Prostate gland (tissue), 2 donors: ENCODE data around the gene CDC42BPA. TPM values are rescaled to one million over a fixed set of nuclear protein-coding genes. Genes with fewer than 3 reads are reported as not detected.

ENCODE experiments used
- DNase-seq: peaks from one replicate; pipeline ENCODE4 v3.0.0-alpha.2; 2019; ENCODE audit warnings: low spot score
- H3K27ac ChIP-seq, 2 donors: fragments of 200-600 bp; sonication (generic); 2 replicates each; pipeline ENCODE4 v1.5.1; 2017 to 2019
- H3K27me3 ChIP-seq: fragments of 200-600 bp; sonication (generic); replicated peaks from 2 replicates; pipeline ENCODE4 v1.5.1; 2019; ENCODE audit not compliant: insufficient read depth
- H3K36me3 ChIP-seq, 2 donors: fragments of 200-600 bp; sonication (generic); 1 replicate in 1 of 2; 2 replicates in 1 of 2; pipeline versions ENCODE4 v1.5.1 to v1.8.1; 2017 to 2019
- H3K4me1 ChIP-seq: fragments of 200-600 bp; sonication (generic); replicated peaks from 2 replicates; pipeline ENCODE4 v1.5.1; 2019
- H3K4me3 ChIP-seq, 2 donors: fragments of 200-600 bp; sonication (generic); 2 replicates each; pipeline ENCODE4 v1.5.1; 2017 to 2019
- H3K9me3 ChIP-seq: fragments of 200-600 bp; sonication (generic); 2 replicates; pipeline ENCODE4 v1.5.1; 2017
- CTCF ChIP-seq, 4 experiments: fragments of 200-600 bp in 2 of 4; fragments of 450-650 bp in 2 of 4; sonication (generic) in 2 of 4; IDR thresholded peaks; 1 replicate in 3 of 4; 2 replicates in 1 of 4; pipeline ENCODE4 v1.5.1; 2016 to 2019; ENCODE audit warnings: antibody characterized with exemption in 4 of 4, mild to moderate bottlenecking in 2 of 4, moderate library complexity in 2 of 4
- POLR2A ChIP-seq: fragments of 450-650 bp; IDR thresholded peaks from one replicate; pipeline ENCODE4 v1.6.1; 2016; ENCODE audit warnings: antibody characterized with exemption, mild to moderate bottlenecking
- POLR2AphosphoS5 ChIP-seq: sonication (generic); formaldehyde crosslinking; IDR thresholded peaks from one replicate; pipeline ENCODE4 v1.6.1; 2017; ENCODE audit warnings: antibody characterized with exemption
- WGBS: methylation state at CpG from one replicate; pipeline ENCODE4 v1.1.5; 2018; 5-methylcytosine and 5-hydroxymethylcytosine counted together
- intact Hi-C: fragments of 100-400 bp; cut with DNase I; formaldehyde crosslinking; loops from one replicate; pipeline ENCODE4 v1.14.2; 2022
- total RNA-seq, 2 donors: library from RNA; depleted of rRNA; stranded (reverse); fragments of >200 nt; gene quantifications; one replicate each; pipeline ENCODE4 v1.1.0, GENCODE V29; 2016

CDC42BPA gene
- total RNA-seq, 2 donors from 2014 or later: 31.3 to 76.9 TPM

- Histone ChIP-seq H3K9me3 (no peaks in the 10 kb centered on the region), H3K4me1 (peaks cover 2% of the 10 kb centered on the region), H3K27me3 (no peaks in the 10 kb centered on the region), H3K4me3 (no peak overlapping the region), H3K27ac (peak overlapping the region in 1 of 2 donors; percentile 43), H3K36me3 (no peaks in the 10 kb centered on the region)
- DNase-seq: no peak
- 63% methylated on average over 8 of the region's 8 CpGs for WGBS
- intact Hi-C loops: loop anchor here (10.0 kb wide), 1 partner anchor 369 kb away; the partner anchor contains the start of gene CDC42BPA
- TF ChIP-seq CTCF (IDR thresholded peaks at IDR 0.05) (no peak), POLR2AphosphoS5 (no peak), POLR2A (no peak)
These were observed 372.4 kb downstream of the CDC42BPA start for GRCh38 chr1:226945858-226946245.

GRCh38 chr1:226945106-226945857 lies 373.0 kb downstream of the CDC42BPA start:
- no peak overlapping the region for H3K4me3 ChIP-seq
- H3K9me3 ChIP-seq: no peaks in the 10 kb centered on the region
- H3K36me3 ChIP-seq: no peaks in the 10 kb centered on the region
- intact Hi-C loops: loop anchor here (10.0 kb wide), 1 partner anchor 370 kb away; the partner anchor contains the start of gene CDC42BPA
- peak overlapping the region; percentile 41 to 43 for H3K27ac ChIP-seq
- WGBS: 49% methylated on average over 19 of the region's 19 CpGs
- DNase-seq: peak; percentile 22
- TF ChIP-seq POLR2A (no peak), POLR2AphosphoS5 (peak; percentile 31), CTCF (IDR thresholded peaks at IDR 0.05) (no peak)
- peaks cover 5% of the 10 kb centered on the region for H3K4me1 ChIP-seq
- H3K27me3 ChIP-seq: no peaks in the 10 kb centered on the region

- H3K36me3 ChIP-seq: no peaks in the 10 kb centered on the region
- 94% methylated on average over 2 of the region's 2 CpGs for WGBS
- intact Hi-C loops: loop anchor here (5.0 to 10.0 kb wide), 2 partner anchors 43 to 371 kb away; partner anchors contain the start of gene CDC42BPA
- no peak for DNase-seq
- TF ChIP-seq POLR2AphosphoS5 (no peak), POLR2A (no peak), CTCF (IDR thresholded peaks at IDR 0.05) (no peak)
- H3K4me1 ChIP-seq: peaks cover 5% of the 10 kb centered on the region
- H3K27ac ChIP-seq: no peak overlapping the region
- H3K4me3 ChIP-seq: no peak overlapping the region
- no peaks in the 10 kb centered on the region for H3K27me3 ChIP-seq
- no peaks in the 10 kb centered on the region for H3K9me3 ChIP-seq
These were observed 374.4 kb downstream of the CDC42BPA start for GRCh38 chr1:226943927-226944326.

GRCh38 chr1:226943156-226943555 lies 375.1 kb downstream of the CDC42BPA start:
- H3K27ac ChIP-seq: no peak overlapping the region
- no peak overlapping the region for H3K4me3 ChIP-seq
- no peaks in the 10 kb centered on the region for H3K36me3 ChIP-seq
- no peaks in the 10 kb centered on the region for H3K27me3 ChIP-seq
- intact Hi-C loops: loop anchor here (5.0 to 10.0 kb wide), 2 partner anchors 44 to 372 kb away; partner anchors contain the start of gene CDC42BPA
- H3K9me3 ChIP-seq: no peaks in the 10 kb centered on the region
- 62% methylated on average over 5 of the region's 5 CpGs for WGBS
- peaks cover 8% of the 10 kb centered on the region for H3K4me1 ChIP-seq
- TF ChIP-seq POLR2A (no peak), CTCF (IDR thresholded peaks at IDR 0.05) (no peak), POLR2AphosphoS5 (no peak)
- DNase-seq: no peak

GRCh38 chr1:226942392-226942791 lies 375.9 kb downstream of the CDC42BPA start:
- no peaks in the 10 kb centered on the region for H3K9me3 ChIP-seq
- no peak for DNase-seq
- no peaks in the 10 kb centered on the region for H3K27me3 ChIP-seq
- H3K36me3 ChIP-seq: no peaks in the 10 kb centered on the region
- peaks cover 10% of the 10 kb centered on the region for H3K4me1 ChIP-seq
- TF ChIP-seq POLR2AphosphoS5 (no peak), POLR2A (no peak), CTCF (IDR thresholded peaks at IDR 0.05) (no peak)
- intact Hi-C loops: loop anchor here (5.0 to 10.0 kb wide), 2 partner anchors 45 to 372 kb away; partner anchors contain the start of gene CDC42BPA
- 73% methylated on average over 3 of the region's 3 CpGs for WGBS
- no peak overlapping the region for H3K4me3 ChIP-seq
- H3K27ac ChIP-seq: no peak overlapping the region
